Stimulated activated CD8-positive, alpha-beta memory T cell treated with anti-CD3 and anti-CD28 coated beads, Interleukin-4, amount 100 ng/mL, for 24 hours (primary cell): ENCODE data around the gene GPR148.

Experiments
- DNase-seq: peaks from one replicate; pipeline ENCODE4 v3.0.0-alpha.2; 2020; ENCODE audit warnings: low read depth

Gene GPR148

GRCh38 chr2:130749641-130750040 lies 20.8 kb downstream of the GPR148 start:
- DNase-seq, result no peak

GRCh38 chr2:130754811-130755210 lies 25.9 kb downstream of the GPR148 start:
- DNase-seq, result no peak

- DNase-seq, result no peak
These were observed 26.6 kb downstream of the GPR148 start, which contains the start of gene AMER3 for GRCh38 chr2:130755256-130756052. AMER3 (plus strand) TSS chr2:130755540; CDS start chr2:130762073, 6,533 bp downstream.

GRCh38 chr2:130756053-130756873 lies 27.4 kb downstream of the GPR148 start:
- DNase-seq, result no peak

GRCh38 chr2:130756874-130757668 lies 28.2 kb downstream of the GPR148 start:
- DNase-seq, result no peak

- no peak for DNase-seq
These were observed 31.3 kb downstream of the GPR148 start for GRCh38 chr2:130759906-130760753.

- DNase-seq, result no peak
These were observed 32.2 kb downstream of the GPR148 start for GRCh38 chr2:130760754-130761751.

- no peak for DNase-seq
These were observed 33.4 kb downstream of the GPR148 start for GRCh38 chr2:130762031-130762909.

GRCh38 chr2:130762910-130763385 lies 34.1 kb downstream of the GPR148 start:
- DNase-seq, result no peak

GRCh38 chr2:130763405-130763804 lies 34.5 kb downstream of the GPR148 start:
- DNase-seq, result no peak

- DNase-seq, result no peak
These were observed 35.4 kb downstream of the GPR148 start for GRCh38 chr2:130764035-130764820.

- DNase-seq, result no peak
These were observed 35.9 kb downstream of the GPR148 start for GRCh38 chr2:130764821-130765115.

GRCh38 chr2:130765464-130765863 lies 36.6 kb downstream of the GPR148 start:
- no peak for DNase-seq

- DNase-seq, result no peak
These were observed 37.2 kb downstream of the GPR148 start for GRCh38 chr2:130766037-130766436.

- no peak for DNase-seq
These were observed 38.0 kb downstream of the GPR148 start for GRCh38 chr2:130766711-130767407.

GRCh38 chr2:130767408-130767775 lies 38.5 kb downstream of the GPR148 start:
- DNase-seq, result no peak

- no peak for DNase-seq
These were observed 39.5 kb downstream of the GPR148 start for GRCh38 chr2:130768191-130768855.
